Umbilical cord (tissue), 2 donors: ENCODE measurements around the gene ENDOU. TPM values are rescaled to one million over a fixed set of nuclear protein-coding genes. Genes with fewer than 3 reads are reported as not detected.

Experiments
- DNase-seq: peaks from one replicate; pipeline ENCODE4 v3.0.0-alpha.2; 2015; ENCODE audit warnings: low spot score
- total RNA-seq: library from RNA; depleted of rRNA; stranded (reverse); fragments of >200 nt; gene quantifications from one replicate; pipeline ENCODE4 v1.2.3, GENCODE V29; 2014; ENCODE audit warnings: low replicate concordance; ENCODE audit not compliant: insufficient read depth

The ENDOU gene
- total RNA-seq, 1 donor from 2014 or later, result 2.9 TPM

GRCh38 chr12:47722136-47722834, 3.0 kb downstream of the ENDOU start:
- no peak for DNase-seq

GRCh38 chr12:47721431-47721973, 3.8 kb downstream of the ENDOU start:
- DNase-seq, result no peak

DNA sequence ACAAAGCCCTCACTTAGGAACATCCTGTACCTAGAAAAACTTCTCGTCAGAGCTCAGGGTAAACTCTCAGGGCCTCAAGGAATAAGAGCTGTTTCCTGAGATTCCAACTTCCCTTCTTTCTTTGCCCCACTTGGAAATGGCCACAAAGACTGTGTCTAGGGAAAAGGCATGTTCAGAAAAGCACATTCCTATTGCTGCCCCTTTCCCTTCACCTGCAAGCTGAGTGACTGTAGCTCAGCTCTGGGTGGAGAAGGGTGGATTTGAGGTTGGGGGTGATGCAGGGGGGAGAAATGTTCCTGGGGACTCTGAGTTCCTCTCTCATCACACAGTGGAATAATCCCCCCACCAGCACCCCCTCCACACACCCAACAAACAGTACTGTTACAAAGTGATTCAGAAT, 6.8 kb downstream of the ENDOU start:
- DNase-seq, result no peak

- peak; percentile 90 for DNase-seq
These were observed 7.7 kb downstream of the ENDOU start for GRCh38 chr12:47717443-47718193.

DNA sequence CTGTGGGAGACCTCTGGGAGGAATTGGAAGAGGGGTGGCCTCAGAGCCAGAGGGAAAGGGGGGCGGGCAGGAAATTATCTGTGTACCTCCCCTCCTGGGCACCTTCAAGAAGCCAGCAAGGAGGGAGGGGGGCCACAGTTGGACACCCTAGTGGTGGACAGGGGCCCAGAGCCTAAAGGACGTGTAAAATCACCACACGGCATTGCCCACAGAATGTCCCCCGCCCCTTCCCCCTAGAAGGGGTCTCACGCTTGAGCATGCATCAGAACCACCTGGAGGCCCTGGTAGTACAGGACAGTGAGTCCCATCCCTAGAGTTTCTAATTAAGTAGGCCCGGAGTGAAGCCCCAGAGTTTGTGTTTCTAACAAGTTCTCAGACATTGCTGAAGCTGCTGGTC, 8.2 kb downstream of the ENDOU start:
- DNase-seq, result no peak

GRCh38 chr12:47715877-47716548, 9.3 kb downstream of the ENDOU start:
- DNase-seq, result no peak

- peak; percentile 79 for DNase-seq
These were observed 9.9 kb downstream of the ENDOU start for GRCh38 chr12:47715393-47715876.

- DNase-seq, result no peak
These were observed 10.4 kb downstream of the ENDOU start for GRCh38 chr12:47714826-47715386.

DNA sequence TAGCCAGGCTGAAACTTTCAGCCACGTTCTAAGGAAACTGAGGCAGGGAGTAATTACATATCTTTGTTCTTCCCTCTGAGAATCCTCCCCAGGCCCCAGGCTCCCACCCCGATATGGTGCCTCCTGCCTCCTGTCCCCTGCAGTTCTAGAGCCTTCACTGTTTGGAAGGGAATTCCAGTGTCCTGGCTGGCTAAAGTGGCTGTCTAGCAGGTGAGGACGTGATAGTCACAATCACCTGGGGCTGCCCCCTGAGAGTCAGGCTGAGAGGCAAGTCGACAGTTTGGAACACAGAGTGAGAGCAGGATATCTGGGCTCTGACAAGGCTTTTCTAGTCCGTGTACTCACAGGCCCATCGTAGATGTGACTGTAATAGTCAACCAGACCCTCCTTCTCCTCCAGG, 13.1 kb downstream of the ENDOU start:
- no peak for DNase-seq

DNA sequence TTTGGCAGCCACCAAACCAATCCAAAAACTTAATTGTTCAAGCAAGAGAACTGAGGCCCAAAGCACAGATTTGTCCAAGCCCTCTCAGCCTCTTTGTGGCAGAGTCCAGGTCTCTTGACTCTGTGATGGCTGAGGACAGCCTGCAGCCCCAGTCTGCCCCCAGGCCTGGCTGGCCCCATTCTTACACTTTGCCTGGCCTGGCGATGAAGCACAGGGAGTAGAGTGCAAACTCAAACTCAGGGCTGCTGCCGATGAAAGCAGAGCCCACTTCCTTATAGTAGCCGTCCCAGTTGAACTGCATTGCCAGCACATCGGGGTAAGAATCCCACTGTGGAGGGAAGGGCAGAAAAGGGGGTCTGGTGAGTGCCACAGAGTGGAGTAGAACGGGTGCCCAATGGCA, 13.8 kb downstream of the ENDOU start:
- no peak for DNase-seq

DNA sequence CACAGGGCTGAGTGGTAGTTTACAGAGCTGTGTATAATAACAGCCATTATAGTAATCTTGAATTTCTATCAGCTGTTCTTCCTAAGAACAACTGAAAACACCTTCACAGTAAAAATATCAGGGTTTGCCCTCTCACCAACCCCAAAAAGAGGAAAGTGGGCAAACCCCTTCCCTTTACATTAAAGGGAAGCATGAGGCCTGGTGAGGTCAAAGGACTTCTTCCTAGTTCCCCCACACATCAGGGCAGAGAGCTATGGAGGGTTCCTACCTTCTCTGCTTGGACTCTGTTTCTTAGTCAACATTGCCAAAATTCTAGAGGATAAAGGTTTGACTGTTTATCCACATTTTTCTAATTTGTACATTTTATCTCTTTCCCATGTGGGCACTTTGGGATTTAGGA, 15.0 kb downstream of the ENDOU start:
- no peak for DNase-seq

DNA sequence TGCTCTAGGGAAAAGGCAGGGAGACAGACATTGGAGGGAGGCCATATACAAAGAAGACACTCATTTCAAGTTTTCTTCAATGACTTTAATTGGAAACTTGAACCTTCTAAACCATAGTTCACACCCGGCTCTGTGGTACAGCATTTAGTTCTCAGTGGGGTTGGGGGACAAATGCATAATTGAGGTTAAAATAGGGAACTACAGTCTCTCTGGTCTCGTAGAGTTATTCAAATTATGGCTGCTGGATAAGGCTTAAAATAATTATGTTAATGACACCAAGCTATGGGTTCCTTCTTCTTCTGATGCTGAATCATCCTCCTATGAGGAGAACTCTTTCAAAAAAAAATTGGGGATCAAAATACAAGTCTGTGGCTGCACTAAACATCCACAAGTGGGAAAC, 15.6 kb downstream of the ENDOU start:
- DNase-seq, result no peak

- DNase-seq, result no peak
These were observed 16.1 kb downstream of the ENDOU start for GRCh38 chr12:47709237-47709636.

GRCh38 chr12:47707905-47708543, 17.3 kb downstream of the ENDOU start:
- DNase-seq, result no peak

DNA sequence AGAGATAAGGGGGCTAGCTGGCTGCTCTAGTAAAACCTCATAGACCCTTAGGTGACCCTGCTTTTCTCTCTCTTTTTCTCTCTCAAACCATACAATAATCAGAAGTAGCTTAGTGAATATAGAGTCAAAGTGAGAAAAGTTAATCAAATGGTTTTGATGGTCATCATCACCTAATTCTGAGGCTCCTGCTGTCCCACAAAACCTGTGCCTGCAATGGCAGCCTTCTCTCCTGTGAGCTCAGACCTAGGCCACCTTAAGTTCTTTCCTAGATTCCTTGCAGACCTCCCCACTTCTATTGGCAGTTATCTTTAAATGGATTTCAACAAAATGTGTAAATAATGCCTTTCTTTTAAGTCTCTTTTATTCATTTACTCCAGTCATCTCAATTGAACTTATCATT, 17.9 kb downstream of the ENDOU start:
- DNase-seq, result no peak

DNA sequence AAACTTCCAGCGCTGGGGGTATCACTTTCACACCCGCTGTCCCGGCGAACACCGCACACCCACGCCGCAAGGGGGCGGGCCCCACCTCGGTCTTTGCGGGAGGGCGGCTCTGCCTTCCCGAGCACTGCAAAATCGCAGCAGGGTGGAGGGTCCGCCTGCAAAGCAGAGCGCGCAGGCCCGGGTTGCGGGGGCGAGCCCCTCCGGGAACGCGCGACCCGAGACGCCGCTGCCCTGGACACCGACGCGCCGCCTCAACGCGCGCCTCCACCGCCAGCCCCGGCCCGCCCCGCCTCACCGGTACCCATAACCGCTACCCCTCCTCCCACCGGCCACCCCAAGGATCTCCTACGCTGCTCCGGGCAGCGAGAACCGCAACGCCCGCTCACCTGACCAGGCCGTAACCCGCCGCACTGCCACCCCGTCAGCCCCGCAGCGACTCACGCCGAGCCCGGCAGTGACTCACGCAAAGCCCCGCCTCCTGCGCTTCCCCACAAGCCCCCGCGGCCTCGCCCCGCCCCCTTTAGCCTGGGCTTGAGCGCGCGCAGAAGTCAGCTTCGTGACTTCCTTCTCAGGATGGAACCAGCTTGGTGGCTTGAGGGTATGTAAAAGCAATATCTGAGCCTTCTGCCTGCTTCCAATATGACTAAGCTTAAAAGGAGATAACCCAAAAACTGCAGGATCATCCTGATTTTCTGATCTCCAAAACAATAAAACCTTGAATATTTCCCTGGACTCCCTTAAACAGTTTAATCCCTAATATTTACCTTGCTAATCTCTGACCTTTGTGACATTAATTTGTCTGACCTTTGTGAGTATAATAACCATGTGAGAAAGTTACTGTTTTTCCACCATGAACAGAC, 19.5 kb downstream of the ENDOU start, which contains the start of gene RPAP3:
RPAP3 (minus strand) TSS at position 465 of the 860 bp plus-strand sequence. CDS start 3,190 bp downstream, outside the sequence.
- DNase-seq, result peak; percentile 98

- DNase-seq, result no peak
These were observed 20.1 kb downstream of the ENDOU start for GRCh38 chr12:47705229-47705565.

DNA sequence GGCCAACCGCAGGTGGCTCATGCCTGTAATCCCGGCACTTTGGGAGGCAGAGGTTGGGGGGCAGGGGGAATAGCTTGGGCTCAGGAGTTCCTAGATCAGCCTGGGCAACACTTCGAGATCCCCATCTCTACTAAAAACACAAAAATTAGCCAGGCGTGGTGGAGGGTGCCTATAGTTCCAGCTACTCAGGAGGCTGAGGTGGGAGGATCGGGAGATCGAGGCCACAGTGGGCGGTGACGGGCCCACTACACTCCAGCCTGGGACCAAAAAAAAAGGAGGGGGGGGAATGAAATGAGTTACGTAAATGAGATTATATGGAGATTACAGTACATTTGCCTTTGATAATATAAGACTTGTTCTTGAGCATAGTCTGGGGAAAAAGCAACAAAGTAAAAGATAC, 20.6 kb downstream of the ENDOU start:
- DNase-seq, result no peak

DNA sequence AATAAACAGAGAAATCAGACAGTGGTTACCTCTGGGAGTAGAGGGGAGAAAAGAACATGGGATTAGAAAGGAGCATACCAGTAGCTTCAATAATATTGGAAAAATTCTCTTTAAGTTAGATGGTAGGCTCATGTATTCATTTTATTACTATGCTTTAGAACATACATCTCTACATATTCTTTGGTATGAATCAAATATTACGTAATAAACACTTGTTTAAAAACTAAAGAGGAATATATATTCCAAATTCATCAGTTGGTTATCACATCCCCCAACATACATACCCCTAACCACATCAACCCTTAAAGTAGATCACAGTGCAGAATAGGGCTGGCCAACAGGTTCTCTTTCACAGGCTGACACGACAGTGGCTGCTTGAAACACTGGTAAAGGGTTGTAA, 25.0 kb downstream of the ENDOU start:
- DNase-seq, result no peak

DNA sequence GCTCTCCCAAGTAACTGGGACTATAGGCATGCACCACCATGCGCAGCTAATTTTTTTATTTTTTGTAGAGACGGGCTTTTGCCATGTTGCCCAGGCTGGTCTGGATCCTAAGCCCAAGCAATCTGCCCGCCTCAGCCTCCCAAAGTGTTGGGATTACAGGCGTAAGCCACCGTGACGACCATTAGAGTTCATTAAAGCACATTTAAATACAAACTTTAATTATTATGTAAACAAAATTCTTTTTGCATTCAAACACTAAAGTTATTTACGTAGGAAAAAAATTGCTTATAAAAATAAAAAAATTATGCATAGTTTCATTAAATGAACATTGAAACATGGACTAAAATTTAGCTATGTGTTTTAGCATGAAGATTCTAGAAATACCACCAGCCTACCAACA, 26.7 kb downstream of the ENDOU start:
- DNase-seq, result no peak
